HEK293T (cell line): ENCODE results near the gene TNFRSF8.

Experiments
- ARNT ChIP-seq: fragments of 450-650 bp; IDR thresholded peaks from 2 replicates; pipeline ENCODE4 v1.6.1; 2017; ENCODE audit warnings: mild to moderate bottlenecking
- BHLHE40 ChIP-seq: fragments of 450-650 bp; IDR thresholded peaks from 2 replicates; pipeline ENCODE4 v1.6.1; 2016; ENCODE audit warnings: mild to moderate bottlenecking, moderate library complexity, borderline replicate concordance
- ELF4 ChIP-seq: fragments of 450-650 bp; IDR thresholded peaks from 2 replicates; pipeline ENCODE4 v1.6.1; 2017; ENCODE audit warnings: antibody characterized with exemption
- FOXA1 ChIP-seq: fragments of 450-650 bp; IDR thresholded peaks from 2 replicates; pipeline ENCODE4 v1.6.1; 2016; ENCODE audit warnings: mild to moderate bottlenecking
- FOXM1 ChIP-seq: fragments of 450-650 bp; IDR thresholded peaks from 2 replicates; pipeline ENCODE4 v1.6.1; 2017; ENCODE audit warnings: mild to moderate bottlenecking, borderline replicate concordance
- NFRKB ChIP-seq: fragments of 450-650 bp; IDR thresholded peaks from 2 replicates; pipeline ENCODE4 v1.6.1; 2016; ENCODE audit warnings: mild to moderate bottlenecking, moderate library complexity
- SP1 ChIP-seq: fragments of 450-650 bp; IDR thresholded peaks from 2 replicates; pipeline ENCODE4 v1.6.1; 2017
- SUZ12 ChIP-seq: fragments of 450-650 bp; IDR thresholded peaks from 2 replicates; pipeline ENCODE4 v1.6.1; 2016; ENCODE audit warnings: mild to moderate bottlenecking

- no peak for TF ChIP-seq SP1
- TF ChIP-seq BHLHE40: no peak
- TF ChIP-seq ARNT: no peak
- no peak for TF ChIP-seq ELF4
- no peak for TF ChIP-seq NFRKB
- TF ChIP-seq SUZ12: no peak
- no peak for TF ChIP-seq FOXA1
- no peak for TF ChIP-seq FOXM1
Measured at GRCh38 chr1:12091191-12091590, 28.1 kb downstream of the TNFRSF8 start.
